Effector memory CD8-positive, alpha-beta T cell (primary cell): ENCODE measurements around the gene NEK9.
A peak's percentile ranks its signal among the peaks of the same experiment; 100 is the strongest.

ENCODE experiments used
- ATAC-seq: fragments of 150-1000 bp; cut with Tn5 transposase; replicated peaks from 2 replicates; pipeline ENCODE4 v1.10.0; 2021; ENCODE audit warnings: mild to moderate bottlenecking, moderate library complexity
- DNase-seq, 3 experiments: peaks; one replicate each; pipeline ENCODE4 v3.0.0; 2021
- H3K27ac Mint-ChIP-seq, 2 donors: one replicate each; pipeline ENCODE4 v1.8.0; 2022; ENCODE audit warnings: mild to moderate bottlenecking in 2 of 2, mixed read lengths in 2 of 2, moderate library complexity in 2 of 2
- H3K27me3 Mint-ChIP-seq, 2 donors: one replicate each; pipeline ENCODE4 v1.8.0; 2022; ENCODE audit warnings: mixed read lengths in 2 of 2
- H3K36me3 Mint-ChIP-seq: one replicate; pipeline ENCODE4 v1.8.0; 2022; ENCODE audit warnings: mild to moderate bottlenecking, moderate library complexity, mixed read lengths; ENCODE audit not compliant: insufficient read depth
- H3K4me1 Mint-ChIP-seq, 2 donors: one replicate each; pipeline ENCODE4 v1.8.0; 2022; ENCODE audit warnings: low read depth in 2 of 2, mixed read lengths in 2 of 2
- H3K4me3 Mint-ChIP-seq, 2 donors: one replicate each; pipeline ENCODE4 v1.8.0; 2022; ENCODE audit warnings: mild to moderate bottlenecking in 2 of 2, mixed read lengths in 2 of 2, moderate library complexity in 2 of 2
- H3K9me3 Mint-ChIP-seq, 2 donors: one replicate each; pipeline ENCODE4 v1.8.0; 2022; ENCODE audit warnings: mixed read lengths in 2 of 2

NEK9 gene

GRCh38 chr14:75046275-75046674 lies 80.6 kb downstream of the NEK9 start:
- Mint-ChIP-seq H3K27ac (no peak overlapping the region), H3K9me3 (no peaks in the 10 kb centered on the region), H3K4me3 (no peak overlapping the region), H3K36me3 (peaks cover 16% of the 10 kb centered on the region), H3K4me1 (peaks cover 19 to 40% of the 10 kb centered on the region in 2 donors), H3K27me3 (no peaks in the 10 kb centered on the region)
- ATAC-seq (no peak), DNase-seq (no peak)

GRCh38 chr14:75044752-75045151 lies 82.1 kb downstream of the NEK9 start:
- Mint-ChIP-seq H3K4me1 (peaks cover 8 to 29% of the 10 kb centered on the region in 2 donors), H3K27ac (no peak overlapping the region), H3K9me3 (no peaks in the 10 kb centered on the region), H3K27me3 (no peaks in the 10 kb centered on the region), H3K4me3 (no peak overlapping the region), H3K36me3 (peaks cover 18% of the 10 kb centered on the region)
- ATAC-seq = no peak
- DNase-seq = no peak

- Mint-ChIP-seq H3K9me3 (no peaks in the 10 kb centered on the region), H3K27ac (no peak overlapping the region), H3K4me3 (no peak overlapping the region), H3K27me3 (no peaks in the 10 kb centered on the region), H3K4me1 (peaks cover 7 to 27% of the 10 kb centered on the region in 2 donors), H3K36me3 (peaks cover 16% of the 10 kb centered on the region)
- DNase-seq = no peak
- no peak for ATAC-seq
Measured at GRCh38 chr14:75044322-75044721, 82.5 kb downstream of the NEK9 start.

GRCh38 chr14:75042035-75042434 lies 84.8 kb downstream of the NEK9 start:
- Mint-ChIP-seq H3K36me3 (peaks cover 25% of the 10 kb centered on the region), H3K4me1 (peaks cover 6 to 20% of the 10 kb centered on the region in 2 donors), H3K27me3 (no peaks in the 10 kb centered on the region), H3K4me3 (no peak overlapping the region), H3K9me3 (no peaks in the 10 kb centered on the region), H3K27ac (peak overlapping the region in 1 of 2 donors; percentile 19)
- DNase-seq = no peak
- no peak for ATAC-seq

DNA sequence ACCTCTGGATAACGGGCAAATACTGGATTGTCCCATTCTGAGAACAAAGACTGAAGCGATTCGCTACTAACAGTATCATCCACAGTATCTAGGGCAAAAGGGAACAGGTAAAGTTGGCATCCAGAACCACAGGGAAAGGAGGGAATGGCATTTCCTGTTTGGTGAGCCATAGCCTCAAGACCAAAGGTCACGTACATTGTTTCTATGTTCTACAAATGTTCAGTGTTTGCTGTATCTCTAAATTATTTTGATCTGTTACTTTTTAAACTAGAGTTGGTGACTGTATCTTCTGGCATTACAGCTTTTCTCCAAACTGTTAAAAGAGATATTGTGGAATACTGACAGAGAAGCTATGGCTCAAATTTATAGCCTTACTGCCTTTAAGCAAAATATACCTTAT lies 85.2 kb downstream of the NEK9 start:
- DNase-seq = no peak
- Mint-ChIP-seq H3K27me3 (no peaks in the 10 kb centered on the region), H3K4me1 (peaks cover 6 to 20% of the 10 kb centered on the region in 2 donors), H3K4me3 (no peak overlapping the region), H3K27ac (no peak overlapping the region), H3K36me3 (peaks cover 30% of the 10 kb centered on the region), H3K9me3 (no peaks in the 10 kb centered on the region)
- ATAC-seq = no peak

DNA sequence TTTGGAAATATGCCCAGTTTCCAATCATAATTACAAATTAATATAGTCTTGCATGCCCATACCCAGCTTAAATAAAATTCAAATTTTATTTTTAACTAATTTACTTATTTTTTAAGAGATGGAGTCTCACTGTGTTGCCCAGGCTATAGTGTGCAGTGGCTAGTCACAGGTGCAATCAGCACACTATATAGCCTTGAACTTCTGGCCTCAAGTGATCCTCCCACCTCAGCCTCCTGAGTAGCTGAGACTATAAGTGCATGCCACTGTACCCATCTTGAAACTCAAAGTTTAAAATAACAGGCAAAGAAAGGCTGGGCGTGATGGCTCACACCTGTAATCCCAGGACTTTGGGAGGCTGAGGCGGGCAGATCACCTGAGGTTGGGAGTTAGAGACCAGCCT lies 85.9 kb downstream of the NEK9 start:
- Mint-ChIP-seq H3K4me1 (peaks cover 2 to 15% of the 10 kb centered on the region in 2 donors), H3K4me3 (no peak overlapping the region), H3K27me3 (no peaks in the 10 kb centered on the region), H3K36me3 (peaks cover 32% of the 10 kb centered on the region), H3K27ac (no peak overlapping the region), H3K9me3 (no peaks in the 10 kb centered on the region)
- no peak for ATAC-seq
- no peak for DNase-seq

DNA sequence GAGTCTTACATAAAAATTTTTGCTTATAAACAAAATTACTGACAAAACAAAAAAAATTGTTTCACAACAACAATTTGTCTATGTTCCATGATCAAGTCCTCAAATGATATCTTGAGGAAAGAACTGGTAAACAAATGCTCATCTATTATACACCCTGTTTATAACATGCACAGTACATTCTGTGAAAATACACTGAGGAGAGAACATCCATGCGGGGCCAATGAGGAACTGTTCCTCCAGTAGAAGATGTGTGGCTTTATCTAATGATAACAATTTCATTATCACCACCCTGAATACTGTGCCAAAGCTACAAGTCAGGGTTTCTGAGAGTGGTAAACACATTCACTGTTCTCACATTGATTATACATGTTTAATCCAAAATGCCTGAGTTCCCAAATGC lies 86.3 kb downstream of the NEK9 start:
- ATAC-seq (no peak), DNase-seq (no peak)
- Mint-ChIP-seq H3K4me3 (no peak overlapping the region), H3K9me3 (no peaks in the 10 kb centered on the region), H3K27ac (no peak overlapping the region), H3K36me3 (peaks cover 32% of the 10 kb centered on the region), H3K4me1 (peaks cover 0 to 10% of the 10 kb centered on the region in 2 donors), H3K27me3 (no peaks in the 10 kb centered on the region)

GRCh38 chr14:75032939-75033338 lies 93.9 kb downstream of the NEK9 start:
- Mint-ChIP-seq H3K9me3 (no peaks in the 10 kb centered on the region), H3K4me3 (no peak overlapping the region), H3K36me3 (peaks cover 42% of the 10 kb centered on the region), H3K4me1 (no peaks in the 10 kb centered on the region), H3K27ac (no peak overlapping the region), H3K27me3 (no peaks in the 10 kb centered on the region)
- no peak for ATAC-seq
- no peak for DNase-seq

DNA sequence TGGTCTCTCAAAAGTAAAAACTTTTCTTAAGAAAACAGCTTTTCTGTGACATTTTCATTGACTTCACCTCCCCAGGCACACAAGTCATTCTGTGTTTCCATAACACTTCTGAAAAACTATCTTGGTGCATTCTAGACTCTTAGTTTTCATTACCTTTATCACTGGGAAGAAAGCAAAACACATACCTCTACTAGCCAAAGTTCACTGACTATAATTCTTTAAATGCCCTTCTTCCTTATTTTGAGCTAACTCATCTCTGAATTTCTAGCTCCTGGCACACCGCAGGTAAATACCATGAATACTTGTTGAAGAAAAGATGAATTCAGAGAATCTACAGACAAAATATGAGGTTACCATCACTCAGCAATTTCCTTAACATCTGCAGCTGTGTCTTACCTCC lies 96.7 kb downstream of the NEK9 start:
- no peaks in the 10 kb centered on the region for H3K9me3 Mint-ChIP-seq
- no peak for ATAC-seq
- H3K4me3 Mint-ChIP-seq = no peak overlapping the region
- no peaks in the 10 kb centered on the region for H3K4me1 Mint-ChIP-seq
- peaks cover 37% of the 10 kb centered on the region for H3K36me3 Mint-ChIP-seq
- no peaks in the 10 kb centered on the region for H3K27me3 Mint-ChIP-seq
- H3K27ac Mint-ChIP-seq = peak overlapping the region in 1 of 2 donors; percentile 65
- DNase-seq = no peak
